Measurements from ENCODE around the gene POLR3H.

The POLR3H gene

GRCh38 chr22:41480397-41480735 is 63.9 kb downstream of the POLR3H start:
- no peak for DNase-seq

GRCh38 chr22:41479671-41480396 is 64.4 kb downstream of the POLR3H start:
- no peak for DNase-seq

GRCh38 chr22:41478891-41479521 is 65.3 kb downstream of the POLR3H start:
- no peak for DNase-seq

- no peak for DNase-seq
Observed at GRCh38 chr22:41478473-41478872, 65.8 kb downstream of the POLR3H start.

Measured in CD4-positive, alpha-beta T cell treated with Interleukin-17A for 4 hours (primary cell).